Fibroblast of mammary gland (primary cell): Measurements from ENCODE around the gene SMARCC2.

Experiments used
- DNase-seq: peaks from one replicate; pipeline ENCODE4 v3.0.0-alpha.2; 2010; ENCODE audit warnings: low read depth
- H3K4me3 ChIP-seq: 2 replicates; pipeline ENCODE4 v1.5.1; 2011; ENCODE audit warnings: low read depth, mild to moderate bottlenecking, low read length, moderate library complexity; ENCODE audit not compliant: control insufficient read depth
- CTCF ChIP-seq: conservative IDR thresholded peaks from 2 replicates; pipeline ENCODE4 v1.5.1; 2011; ENCODE audit warnings: low read depth, low read length, inconsistent platforms; ENCODE audit not compliant: control insufficient read depth, insufficient read depth

The SMARCC2 gene

DNA sequence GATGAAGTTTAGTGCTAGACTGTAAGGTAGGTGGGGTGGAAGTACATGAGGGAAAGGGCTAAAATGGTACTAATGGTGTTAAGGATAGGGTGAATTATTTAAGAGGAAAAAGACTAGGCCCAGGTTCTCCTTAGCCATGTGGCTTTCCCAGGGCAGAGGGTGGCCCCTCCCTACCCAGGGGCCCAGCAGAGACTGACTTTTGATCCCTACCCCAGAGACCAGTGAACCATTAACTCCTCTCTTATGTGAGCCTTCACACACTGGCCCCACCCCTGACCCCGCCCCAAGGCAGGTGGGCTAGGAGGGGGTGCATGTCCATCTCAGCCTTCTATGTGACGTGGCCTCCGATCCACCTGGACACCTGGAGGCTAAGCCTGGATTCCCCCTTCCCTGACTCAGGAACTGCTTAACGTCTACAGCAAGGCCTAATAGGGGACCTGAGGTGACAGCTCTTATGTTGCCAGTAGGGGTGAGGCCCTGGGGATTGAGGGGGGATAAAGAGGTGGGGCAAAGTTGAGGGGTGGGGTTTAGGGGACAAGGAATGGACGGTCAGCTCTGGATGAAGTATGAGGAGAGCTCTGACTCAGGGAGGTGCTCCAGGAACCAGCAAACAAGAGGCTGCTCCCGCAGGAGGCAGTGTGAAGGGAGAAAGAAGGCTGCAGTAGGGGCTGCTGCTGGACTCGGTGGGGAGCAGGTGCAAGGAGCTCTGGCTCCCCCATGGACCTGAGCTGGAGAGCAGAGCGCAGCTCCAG lies 41.3 kb upstream of the SMARCC2 start:
- no peak for DNase-seq
- no peak overlapping the region for H3K4me3 ChIP-seq
- TF ChIP-seq CTCF, result no peak

- DNase-seq, result no peak
- no peak for TF ChIP-seq CTCF
- no peak within 1 kb of the TSS for H3K4me3 ChIP-seq
Observed at GRCh38 chr12:56229916-56230431, 40.7 kb upstream of the SMARCC2 start, which contains the start of gene SLC39A5. TSS of gene SLC39A5 (plus strand) at chr12:56230051. CDS start at chr12:56231275, 1,224 bp downstream.

DNA sequence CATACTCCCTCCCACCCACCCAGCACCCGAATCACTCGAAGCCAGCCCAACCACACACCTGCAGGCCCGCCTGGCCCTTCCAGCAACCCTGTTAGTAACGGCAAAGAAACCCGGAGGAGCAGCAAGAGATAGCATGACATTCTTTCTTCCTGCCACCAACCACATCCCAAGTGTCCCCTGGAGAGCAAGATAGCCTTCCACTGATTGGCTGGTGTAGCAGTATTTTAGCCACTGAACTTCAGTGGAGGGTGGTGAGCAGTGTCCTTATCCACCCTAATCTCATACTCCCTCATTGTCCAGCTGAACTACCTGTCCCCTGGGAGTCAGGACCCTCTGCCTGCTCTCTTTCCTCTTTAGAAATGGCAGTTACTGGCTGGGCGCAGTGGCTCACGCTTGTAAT lies 39.8 kb upstream of the SMARCC2 start:
- H3K4me3 ChIP-seq, result no peak overlapping the region
- TF ChIP-seq CTCF, result no peak
- DNase-seq, result no peak

DNA sequence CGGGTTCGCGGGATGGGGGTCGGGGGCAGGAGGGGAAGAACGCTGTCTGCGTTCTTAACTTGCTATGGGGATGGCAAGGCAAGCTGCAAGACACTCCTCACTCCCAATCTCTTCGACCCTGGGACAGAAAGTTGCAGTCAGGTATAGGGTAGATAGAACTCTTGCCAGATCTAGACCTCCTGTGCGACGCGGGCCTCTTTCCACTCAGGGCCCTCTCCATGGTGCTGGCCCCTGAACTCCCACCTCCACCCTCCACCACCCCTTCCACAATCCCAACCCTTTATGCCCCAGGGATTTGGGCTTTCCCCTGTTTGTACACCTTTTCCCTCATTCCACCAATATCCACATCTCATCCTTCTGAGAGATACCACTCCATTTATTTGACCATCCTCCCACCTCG lies 35.7 kb upstream of the SMARCC2 start:
- DNase-seq, result no peak
- TF ChIP-seq CTCF, result no peak
- peak overlapping the region; percentile 78 for H3K4me3 ChIP-seq

- peak; percentile 72 for TF ChIP-seq CTCF
- H3K4me3 ChIP-seq, result peak within 1 kb of the TSS; percentile 78
- DNase-seq, result peak; percentile 96
Observed at GRCh38 chr12:56224102-56224701, 34.9 kb upstream of the SMARCC2 start, which contains the start of gene NABP2. TSS of gene NABP2 (plus strand) at chr12:56224342. CDS start at chr12:56224857, 515 bp downstream.

- TF ChIP-seq CTCF, result no peak
- DNase-seq, result no peak
- peak overlapping the region; percentile 40 for H3K4me3 ChIP-seq
Observed at GRCh38 chr12:56223571-56224101, 34.4 kb upstream of the SMARCC2 start.
